AG09309 (cell line): ENCODE data around the gene PHLDA2.

Source experiments
- DNase-seq: peaks from one replicate; pipeline ENCODE4 v3.0.0-alpha.2; 2010; ENCODE audit warnings: low read depth
- H3K4me3 ChIP-seq: 2 replicates; pipeline ENCODE4 v1.5.1; 2011; ENCODE audit warnings: mild to moderate bottlenecking, low read depth, low read length, moderate library complexity; ENCODE audit not compliant: control insufficient read depth
- CTCF ChIP-seq: IDR thresholded peaks from 2 replicates; pipeline ENCODE4 v1.5.1; 2011; ENCODE audit warnings: mild to moderate bottlenecking, low read depth, low read length, inconsistent platforms; ENCODE audit not compliant: insufficient read depth, control insufficient read depth; ENCODE audit errors: missing control alignments

The PHLDA2 gene

DNA sequence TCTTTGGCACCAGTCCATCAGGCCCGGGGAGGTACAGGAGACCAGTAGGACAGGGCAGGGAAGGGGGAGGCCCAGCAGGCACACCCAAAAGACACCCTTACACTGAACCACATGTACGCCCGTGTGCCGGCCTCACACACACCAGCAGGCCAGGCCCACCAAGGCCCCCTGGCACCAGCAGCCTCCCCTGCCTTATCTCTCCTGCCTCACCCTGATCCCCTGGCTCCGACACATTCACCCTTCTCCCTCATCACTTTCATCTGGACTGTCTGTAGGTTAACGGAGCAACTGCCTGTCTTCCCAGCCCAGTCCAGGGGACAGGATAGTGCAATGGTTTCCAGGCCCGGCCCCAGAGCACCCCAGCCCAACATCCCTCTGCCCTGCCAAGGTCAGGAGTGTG is 48.6 kb downstream of the PHLDA2 start:
- DNase-seq, result no peak
- no peak for TF ChIP-seq CTCF
- H3K4me3 ChIP-seq, result no peak overlapping the region

- DNase-seq, result no peak
- TF ChIP-seq CTCF, result no peak
Measured at GRCh38 chr11:2878782-2879181, 50.4 kb downstream of the PHLDA2 start.

More at GRCh38 chr11:2878782-2879181, 50.4 kb downstream of the PHLDA2 start:
- no peak overlapping the region for H3K4me3 ChIP-seq
